Muscle of leg (tissue), 11 donors: Measurements from ENCODE around the gene CTF1. TPM values are rescaled to one million over a fixed set of nuclear protein-coding genes. Genes with fewer than 3 reads are reported as not detected.

Source experiments
- DNase-seq: peaks from one replicate; pipeline ENCODE4 v3.0.0; 2013
- H3K27ac ChIP-seq: one replicate; pipeline ENCODE4 v1.5.1; 2013; ENCODE audit warnings: mild to moderate bottlenecking, low read length, control low read depth
- H3K27me3 ChIP-seq: one replicate; pipeline ENCODE4 v1.6.1; 2013; ENCODE audit warnings: low read length; ENCODE audit not compliant: control insufficient read depth, insufficient read depth
- H3K36me3 ChIP-seq: one replicate; pipeline ENCODE4 v1.6.1; 2013; ENCODE audit warnings: low read length; ENCODE audit not compliant: control insufficient read depth, insufficient read depth
- H3K4me1 ChIP-seq: one replicate; pipeline ENCODE4 v1.6.1; 2013; ENCODE audit warnings: low read length; ENCODE audit not compliant: control insufficient read depth, insufficient read depth
- H3K4me3 ChIP-seq: one replicate; pipeline ENCODE4 v1.5.1; 2013; ENCODE audit warnings: low read length, control low read depth
- H3K9me3 ChIP-seq: replicated peaks from 2 replicates; pipeline ENCODE4 v1.6.1; 2013; ENCODE audit warnings: low read depth, low read length; ENCODE audit not compliant: control insufficient read depth
- WGBS: methylation state at CpG from one replicate; pipeline ENCODE4 v1.1.5; 2013; ENCODE audit warnings: missing lambda C conversion rate; ENCODE audit not compliant: insufficient coverage; 5-methylcytosine and 5-hydroxymethylcytosine counted together
- polyA plus RNA-seq, 8 donors: library from polyadenylated mRNA; unstranded; fragments of 120-200 nt; gene quantifications; one replicate each; pipeline versions ENCODE4 v1.2.1 to v1.2.3, GENCODE V29; 2013; ENCODE audit warnings: inconsistent platforms in 1 of 8, low replicate concordance in 1 of 8; ENCODE audit not compliant: insufficient read length in 8 of 8, insufficient read depth in 1 of 8
- total RNA-seq: library from RNA; stranded (reverse); fragments of 120-200 nt; gene quantifications from one replicate; pipeline ENCODE4 v1.2.4, GENCODE V29; 2013

The CTF1 gene
- total and polyA plus RNA-seq, 9 donors = 1.7 to 11.9 (median 9.7) TPM

- Histone ChIP-seq H3K4me1 (peaks cover 20% of the 10 kb centered on the region), H3K4me3 (peak within 1 kb of the TSS; percentile 95), H3K27ac (peak within 1 kb of the TSS; percentile 100), H3K36me3 (peaks cover 26% of the 10 kb centered on the region), H3K27me3 (no peaks in the 10 kb centered on the region), H3K9me3 (no peaks in the 10 kb centered on the region)
- no CpG with 5 or more reads among the region's 31 CpGs for WGBS
- DNase-seq = no peak
Measured at GRCh38 chr16:30923554-30924075, 27.2 kb downstream of the CTF1 start, which contains the start of gene FBXL19. Gene FBXL19 (plus strand): TSS chr16:30923572. CDS start chr16:30925755, 2,183 bp downstream.

GRCh38 chr16:30924076-30924912 is 27.9 kb downstream of the CTF1 start:
- peaks cover 20% of the 10 kb centered on the region for H3K4me1 ChIP-seq
- under 1% methylated on average over 46 of the region's 53 CpGs for WGBS
- no peaks in the 10 kb centered on the region for H3K9me3 ChIP-seq
- peak; percentile 69 for DNase-seq
- H3K4me3 ChIP-seq = peak overlapping the region; percentile 77
- no peaks in the 10 kb centered on the region for H3K27me3 ChIP-seq
- peak overlapping the region; percentile 55 for H3K27ac ChIP-seq
- peaks cover 32% of the 10 kb centered on the region for H3K36me3 ChIP-seq

DNA sequence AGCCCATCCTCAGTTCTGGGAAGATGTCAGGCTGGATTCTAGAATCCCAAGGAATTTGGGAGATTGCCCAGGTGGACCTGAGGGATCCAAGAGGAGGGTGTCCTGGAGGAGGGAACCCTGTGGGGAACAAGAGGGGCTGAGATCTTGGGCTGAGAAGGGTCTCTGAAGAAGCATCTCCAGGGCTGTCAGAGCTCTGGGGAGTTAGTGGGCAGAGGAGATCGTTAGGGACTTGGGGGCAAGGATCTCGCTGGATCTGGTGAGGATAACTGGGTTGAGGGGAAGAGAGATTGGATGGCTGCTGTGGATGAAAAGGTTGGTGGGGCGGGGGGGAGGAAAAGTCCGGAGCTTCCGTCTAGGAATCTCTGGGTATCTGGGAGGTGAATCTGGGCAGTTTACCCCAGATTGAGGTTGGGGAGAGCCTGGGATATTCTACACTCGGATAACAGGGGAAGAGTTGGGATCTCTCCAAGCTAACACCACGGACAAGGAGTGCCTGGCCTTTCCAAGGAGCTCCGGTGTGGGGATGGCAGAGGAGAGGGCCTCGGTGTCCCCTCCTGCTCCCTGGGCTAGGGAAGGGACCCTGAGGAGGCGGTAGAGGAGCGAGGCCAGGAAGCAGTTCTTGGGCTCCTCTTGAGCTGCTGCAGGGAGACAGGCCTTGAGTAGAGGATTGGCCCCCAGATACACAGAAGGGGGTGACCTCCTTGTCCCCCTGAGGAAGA is 28.7 kb downstream of the CTF1 start:
- Histone ChIP-seq H3K27me3 (no peaks in the 10 kb centered on the region), H3K4me3 (peak overlapping the region; percentile 77), H3K9me3 (no peaks in the 10 kb centered on the region), H3K27ac (peak overlapping the region; percentile 55), H3K4me1 (peaks cover 20% of the 10 kb centered on the region), H3K36me3 (peaks cover 37% of the 10 kb centered on the region)
- WGBS = 56% methylated on average over 11 of the region's 11 CpGs
- peak; percentile 50 for DNase-seq

DNA sequence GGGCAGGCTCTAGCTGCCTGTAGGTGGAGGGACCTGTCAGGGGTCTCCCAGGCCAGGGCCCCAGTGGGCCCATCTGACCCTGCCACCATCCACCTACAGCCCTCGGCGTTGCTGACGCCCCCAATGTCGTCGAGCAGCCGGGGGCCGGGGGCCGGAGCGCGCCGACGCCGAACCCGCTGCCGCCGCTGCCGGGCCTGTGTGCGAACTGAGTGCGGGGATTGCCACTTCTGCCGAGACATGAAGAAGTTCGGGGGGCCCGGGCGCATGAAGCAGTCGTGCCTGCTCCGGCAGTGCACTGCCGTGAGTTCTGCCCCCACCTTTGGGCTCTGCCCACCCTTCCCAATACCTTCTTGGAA is 29.2 kb downstream of the CTF1 start:
- Histone ChIP-seq H3K4me1 (peaks cover 20% of the 10 kb centered on the region), H3K9me3 (no peaks in the 10 kb centered on the region), H3K27ac (no peak overlapping the region), H3K4me3 (no peak overlapping the region), H3K36me3 (peaks cover 41% of the 10 kb centered on the region), H3K27me3 (no peaks in the 10 kb centered on the region)
- WGBS = 89% methylated on average over 26 of the region's 26 CpGs
- no peak for DNase-seq

DNA sequence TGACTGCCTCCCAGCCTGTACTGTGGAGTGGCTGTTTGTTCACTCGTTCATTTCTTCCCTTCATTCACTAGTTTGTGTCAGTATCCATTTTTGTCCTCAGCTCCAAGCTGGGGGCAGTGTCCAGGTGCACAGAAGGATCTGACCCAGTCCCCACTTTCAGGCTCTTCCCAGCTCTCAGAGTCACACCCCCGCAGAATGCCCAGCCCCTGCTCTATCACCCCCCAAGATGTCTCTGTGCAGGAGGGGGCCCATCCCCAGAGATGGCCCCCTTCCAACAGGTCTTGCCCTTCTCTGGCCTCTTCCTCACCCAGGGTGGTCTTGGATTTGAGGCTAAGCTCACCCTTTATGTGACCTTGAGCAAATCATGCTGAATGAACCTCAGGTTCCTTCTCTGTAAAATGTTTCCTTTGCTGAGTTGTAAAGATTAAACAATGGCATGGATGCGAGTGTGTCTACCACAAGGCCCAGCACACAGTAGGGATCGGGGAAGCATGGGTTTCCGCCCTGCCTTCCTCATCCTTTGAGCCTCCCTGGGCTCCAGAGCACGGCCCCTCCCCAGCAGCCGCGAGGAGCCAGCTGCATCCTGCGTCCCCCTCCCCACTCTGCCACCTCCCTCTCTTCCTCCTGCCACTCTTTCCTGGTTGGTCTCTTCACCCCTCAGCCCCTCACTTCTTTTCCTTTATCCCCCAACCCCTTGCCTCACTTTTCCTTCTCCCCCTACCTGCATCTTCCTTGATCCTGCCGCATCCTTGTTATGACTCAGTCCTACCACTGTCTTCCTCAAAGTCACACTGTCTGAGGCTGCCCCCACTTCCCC is 29.8 kb downstream of the CTF1 start:
- no peaks in the 10 kb centered on the region for H3K9me3 ChIP-seq
- 51% methylated on average over 9 of the region's 10 CpGs for WGBS
- peak; percentile 48 for DNase-seq
- no peak overlapping the region for H3K27ac ChIP-seq
- peaks cover 47% of the 10 kb centered on the region for H3K36me3 ChIP-seq
- no peak overlapping the region for H3K4me3 ChIP-seq
- no peaks in the 10 kb centered on the region for H3K27me3 ChIP-seq
- peaks cover 16% of the 10 kb centered on the region for H3K4me1 ChIP-seq

- peaks cover 53% of the 10 kb centered on the region for H3K36me3 ChIP-seq
- peaks cover 11% of the 10 kb centered on the region for H3K4me1 ChIP-seq
- no peak overlapping the region for H3K4me3 ChIP-seq
- 76% methylated on average over 18 of the region's 22 CpGs for WGBS
- H3K27ac ChIP-seq = no peak overlapping the region
- H3K9me3 ChIP-seq = no peaks in the 10 kb centered on the region
- H3K27me3 ChIP-seq = no peaks in the 10 kb centered on the region
- peak; percentile 33 for DNase-seq
Measured at GRCh38 chr16:30926937-30927788, 30.7 kb downstream of the CTF1 start.

DNA sequence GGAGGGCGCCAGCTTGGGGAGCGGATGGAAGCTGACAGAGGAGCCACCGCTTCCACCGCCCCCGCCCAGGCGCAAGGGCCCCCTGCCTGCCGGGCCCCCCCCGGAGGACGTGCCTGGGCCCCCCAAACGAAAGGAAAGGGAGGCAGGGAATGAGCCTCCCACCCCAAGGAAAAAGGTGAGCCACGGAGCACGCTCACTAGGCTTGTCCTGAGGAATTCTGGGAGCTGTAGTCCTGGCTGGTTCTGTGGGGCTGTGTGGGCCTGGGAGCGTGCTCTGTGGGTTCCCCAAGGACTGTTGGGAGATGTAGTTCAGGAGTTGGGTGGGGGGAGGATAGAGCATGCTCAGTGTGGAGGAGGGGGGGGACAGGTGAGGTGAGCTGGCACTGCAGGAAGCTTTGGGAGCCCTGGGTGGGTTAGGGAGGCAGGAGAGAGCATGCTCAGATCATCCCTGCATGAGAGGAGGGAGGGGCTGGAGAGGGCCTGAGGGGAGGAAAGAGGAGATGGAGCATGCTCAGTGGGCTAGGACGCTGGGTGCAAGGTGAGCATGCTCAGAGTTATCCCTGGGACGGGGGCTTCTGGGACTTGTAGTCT is 31.5 kb downstream of the CTF1 start:
- peaks cover 11% of the 10 kb centered on the region for H3K4me1 ChIP-seq
- 44% methylated on average over 8 of the region's 15 CpGs for WGBS
- no peaks in the 10 kb centered on the region for H3K27me3 ChIP-seq
- no peaks in the 10 kb centered on the region for H3K9me3 ChIP-seq
- no peak overlapping the region for H3K27ac ChIP-seq
- no peak overlapping the region for H3K4me3 ChIP-seq
- peak; percentile 88 for DNase-seq
- peaks cover 58% of the 10 kb centered on the region for H3K36me3 ChIP-seq

GRCh38 chr16:30928390-30928789 is 32.0 kb downstream of the CTF1 start:
- H3K36me3 ChIP-seq = peaks cover 60% of the 10 kb centered on the region
- WGBS = 78% methylated on average over 7 of the region's 11 CpGs
- no peak for DNase-seq
- peaks cover 11% of the 10 kb centered on the region for H3K4me1 ChIP-seq
- H3K27ac ChIP-seq = no peak overlapping the region
- H3K9me3 ChIP-seq = no peaks in the 10 kb centered on the region
- no peaks in the 10 kb centered on the region for H3K27me3 ChIP-seq
- H3K4me3 ChIP-seq = no peak overlapping the region

DNA sequence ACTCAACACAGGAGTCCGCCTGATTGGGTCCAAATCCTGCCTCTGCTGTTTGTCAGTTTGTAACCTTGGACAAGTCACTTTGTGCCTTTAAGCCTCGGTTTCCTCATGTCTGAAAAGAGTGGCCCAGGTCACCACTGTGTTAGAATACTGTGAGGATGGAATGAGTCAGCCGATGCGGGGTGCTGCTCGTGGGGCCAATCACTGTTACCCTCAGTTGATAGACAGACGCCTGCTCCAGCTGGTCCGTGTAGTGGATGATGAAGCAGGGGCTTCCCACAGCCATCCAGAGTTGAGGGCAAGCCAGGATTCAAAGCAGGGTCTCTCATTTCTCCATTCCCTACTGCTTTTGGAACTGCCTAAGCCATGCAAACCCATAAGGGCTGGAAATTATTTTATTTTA is 32.8 kb downstream of the CTF1 start:
- Histone ChIP-seq H3K27ac (no peak overlapping the region), H3K27me3 (no peaks in the 10 kb centered on the region), H3K4me1 (peaks cover 11% of the 10 kb centered on the region), H3K4me3 (no peak overlapping the region), H3K36me3 (peaks cover 63% of the 10 kb centered on the region), H3K9me3 (no peaks in the 10 kb centered on the region)
- WGBS = 67% methylated on average over 1 of the region's 7 CpGs
- DNase-seq = no peak
